Measurements from ENCODE around the gene LSS.

- TF ChIP-seq EZH2 (IDR thresholded peaks at IDR 0.05; ENCODE audit: low read depth, low read length, severe bottlenecking) (no peak), JUN (IDR thresholded peaks at IDR 0.05; ENCODE audit: low read depth, low read length) (no peak), POLR2AphosphoS5 (IDR thresholded peaks at IDR 0.05; ENCODE audit: low read depth, low read length) (no peak), KDM1A (IDR thresholded peaks at IDR 0.05; ENCODE audit: borderline replicate concordance, low read length) (no peak), SUZ12 (IDR thresholded peaks at IDR 0.05; ENCODE audit: low read length) (no peak), CTCF (IDR thresholded peaks at IDR 0.05; ENCODE audit: control extremely low read depth in 1 of 3, insufficient read depth in 1 of 3, low read depth in 1 of 3, low read length in 3 of 3) (no peak), SIN3A (conservative IDR thresholded peaks at IDR 0.05 in 1 of 2, IDR thresholded peaks at IDR 0.05 in 1 of 2; ENCODE audit: low read depth in 1 of 2, low read length in 2 of 2) (no peak), EP300 (IDR thresholded peaks at IDR 0.05; ENCODE audit: borderline replicate concordance in 1 of 2, low read depth in 2 of 2, low read length in 2 of 2) (no peak), POLR2A (IDR thresholded peaks at IDR 0.05; ENCODE audit: control extremely low read depth in 1 of 2, low read depth in 2 of 2, low read length in 2 of 2) (no peak)
Measured at GRCh38 chr21:46195595-46196195, 32.9 kb downstream of the LSS start.

Measured in H1 (cell line).